Neural crest cell (in vitro differentiated cells): ENCODE data around the gene CYSTM1. TPM values are rescaled to one million over a fixed set of nuclear protein-coding genes. Genes with fewer than 3 reads are reported as not detected.

Experiments
- DNase-seq: peaks from one replicate; pipeline ENCODE4 v3.0.0; 2021; ENCODE audit warnings: low read depth, mixed read lengths, low spot score
- H3K27ac Mint-ChIP-seq: one replicate; pipeline ENCODE4 v1.8.0; 2021; ENCODE audit warnings: mild to moderate bottlenecking, mixed read lengths; ENCODE audit not compliant: unreplicated experiment
- H3K27me3 Mint-ChIP-seq: 2 replicates; pipeline ENCODE4 v1.8.0; 2021; ENCODE audit warnings: low read depth, mild to moderate bottlenecking, mixed read lengths
- H3K36me3 Mint-ChIP-seq: 2 replicates; pipeline ENCODE4 v1.8.0; 2021; ENCODE audit warnings: low read depth, mild to moderate bottlenecking, mixed read lengths
- H3K4me1 Mint-ChIP-seq: 2 replicates; pipeline ENCODE4 v1.8.0; 2021; ENCODE audit warnings: mixed read lengths
- H3K4me3 Mint-ChIP-seq: one replicate; pipeline ENCODE4 v1.8.0; 2021; ENCODE audit warnings: mild to moderate bottlenecking, mixed read lengths
- H3K9me3 Mint-ChIP-seq: 2 replicates; pipeline ENCODE4 v1.8.0; 2021; ENCODE audit warnings: mixed read lengths
- total RNA-seq: library from RNA; stranded (reverse); gene quantifications from 2 replicates; pipeline ENCODE4 v1.2.1, GENCODE V29; 2021
- TF ChIP-seq, protein P1 (sequence below): fragments of 200-600 bp; sonication (generic); conservative IDR thresholded peaks from 2 replicates; pipeline ENCODE4 v1.5.0; 2021; ENCODE audit warnings: antibody characterized with exemption, mild to moderate bottlenecking

CYSTM1 gene
- total RNA-seq, 1 donor from 2014 or later, result 19.8 TPM

- Mint-ChIP-seq H3K27ac (no peak overlapping the region), H3K9me3 (no peaks in the 10 kb centered on the region), H3K4me1 (peaks cover 4% of the 10 kb centered on the region), H3K4me3 (no peak overlapping the region), H3K27me3 (no peaks in the 10 kb centered on the region), H3K36me3 (no peaks in the 10 kb centered on the region)
- no peak for DNase-seq
- TF ChIP-seq, protein P1, sequence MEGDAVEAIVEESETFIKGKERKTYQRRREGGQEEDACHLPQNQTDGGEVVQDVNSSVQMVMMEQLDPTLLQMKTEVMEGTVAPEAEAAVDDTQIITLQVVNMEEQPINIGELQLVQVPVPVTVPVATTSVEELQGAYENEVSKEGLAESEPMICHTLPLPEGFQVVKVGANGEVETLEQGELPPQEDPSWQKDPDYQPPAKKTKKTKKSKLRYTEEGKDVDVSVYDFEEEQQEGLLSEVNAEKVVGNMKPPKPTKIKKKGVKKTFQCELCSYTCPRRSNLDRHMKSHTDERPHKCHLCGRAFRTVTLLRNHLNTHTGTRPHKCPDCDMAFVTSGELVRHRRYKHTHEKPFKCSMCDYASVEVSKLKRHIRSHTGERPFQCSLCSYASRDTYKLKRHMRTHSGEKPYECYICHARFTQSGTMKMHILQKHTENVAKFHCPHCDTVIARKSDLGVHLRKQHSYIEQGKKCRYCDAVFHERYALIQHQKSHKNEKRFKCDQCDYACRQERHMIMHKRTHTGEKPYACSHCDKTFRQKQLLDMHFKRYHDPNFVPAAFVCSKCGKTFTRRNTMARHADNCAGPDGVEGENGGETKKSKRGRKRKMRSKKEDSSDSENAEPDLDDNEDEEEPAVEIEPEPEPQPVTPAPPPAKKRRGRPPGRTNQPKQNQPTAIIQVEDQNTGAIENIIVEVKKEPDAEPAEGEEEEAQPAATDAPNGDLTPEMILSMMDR, result no peak
Measured at GRCh38 chr5:140181525-140181924, 6.5 kb downstream of the CYSTM1 start.

- no peaks in the 10 kb centered on the region for H3K9me3 Mint-ChIP-seq
- H3K27me3 Mint-ChIP-seq, result no peaks in the 10 kb centered on the region
- no peaks in the 10 kb centered on the region for H3K36me3 Mint-ChIP-seq
- DNase-seq, result no peak
- H3K27ac Mint-ChIP-seq, result no peak overlapping the region
- peaks cover 4% of the 10 kb centered on the region for H3K4me1 Mint-ChIP-seq
- no peak overlapping the region for H3K4me3 Mint-ChIP-seq
- TF ChIP-seq, protein P1, result no peak
Measured at GRCh38 chr5:140182075-140182711, 7.2 kb downstream of the CYSTM1 start.

DNA sequence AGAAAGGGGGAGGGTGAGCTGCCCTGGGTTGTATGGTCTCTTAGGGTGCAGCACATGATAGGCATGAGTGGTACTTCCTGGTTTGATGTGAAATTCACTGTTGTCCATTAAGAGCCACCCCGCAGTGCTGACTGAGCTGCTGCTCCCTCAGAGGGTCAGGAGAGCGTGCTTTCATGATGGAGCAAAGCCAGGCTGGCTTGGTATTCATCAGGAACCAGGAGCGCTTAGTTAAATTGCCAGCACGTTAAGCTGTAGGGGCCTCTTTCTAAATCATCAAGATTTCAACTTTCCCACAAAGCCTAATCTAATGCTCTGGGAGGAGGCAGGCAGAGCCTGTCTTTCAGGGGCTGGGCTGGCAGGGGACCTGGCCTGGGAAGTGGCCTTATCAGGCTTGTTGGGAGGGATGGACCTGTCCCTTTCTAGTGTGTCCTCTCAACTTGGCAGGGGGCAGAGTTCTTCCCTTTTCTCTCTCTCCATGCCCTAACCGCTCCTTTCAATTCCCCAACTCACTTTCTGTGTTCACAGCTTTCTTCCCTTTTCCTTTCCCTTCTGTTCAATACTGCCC, 7.9 kb downstream of the CYSTM1 start:
- Mint-ChIP-seq H3K36me3 (no peaks in the 10 kb centered on the region), H3K27me3 (no peaks in the 10 kb centered on the region), H3K4me1 (peaks cover 4% of the 10 kb centered on the region), H3K4me3 (no peak overlapping the region), H3K9me3 (no peaks in the 10 kb centered on the region), H3K27ac (no peak overlapping the region)
- TF ChIP-seq, protein P1, result no peak
- DNase-seq, result no peak

- H3K4me3 Mint-ChIP-seq, result no peak overlapping the region
- no peaks in the 10 kb centered on the region for H3K36me3 Mint-ChIP-seq
- peaks cover 9% of the 10 kb centered on the region for H3K4me1 Mint-ChIP-seq
- TF ChIP-seq, protein P1, result no peak
- H3K9me3 Mint-ChIP-seq, result no peaks in the 10 kb centered on the region
- no peak overlapping the region for H3K27ac Mint-ChIP-seq
- H3K27me3 Mint-ChIP-seq, result no peaks in the 10 kb centered on the region
- DNase-seq, result no peak
Measured at GRCh38 chr5:140185409-140185808, 10.4 kb downstream of the CYSTM1 start.

DNA sequence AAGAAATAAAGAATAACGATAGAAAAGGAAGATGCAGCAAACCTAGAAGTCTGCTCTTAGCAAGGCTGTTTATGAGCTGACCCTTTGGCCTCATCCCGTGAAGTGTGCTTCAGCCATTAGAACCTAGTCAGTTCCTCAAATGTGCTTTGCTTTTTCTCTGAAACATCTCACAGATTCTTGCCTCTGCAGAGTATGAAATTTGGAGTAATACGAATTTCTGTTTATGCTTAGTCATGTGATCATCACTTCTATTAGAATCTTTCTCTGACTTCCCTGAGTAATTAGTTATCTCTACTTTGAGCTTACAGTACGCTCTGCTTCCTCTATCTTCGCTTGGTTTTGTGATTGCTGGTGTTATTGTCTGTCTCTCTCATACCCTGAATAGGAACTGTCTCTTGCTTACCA, 11.3 kb downstream of the CYSTM1 start:
- peaks cover 17% of the 10 kb centered on the region for H3K4me1 Mint-ChIP-seq
- no peaks in the 10 kb centered on the region for H3K9me3 Mint-ChIP-seq
- no peaks in the 10 kb centered on the region for H3K36me3 Mint-ChIP-seq
- no peaks in the 10 kb centered on the region for H3K27me3 Mint-ChIP-seq
- TF ChIP-seq, protein P1, result no peak
- no peak overlapping the region for H3K27ac Mint-ChIP-seq
- H3K4me3 Mint-ChIP-seq, result no peak overlapping the region
- no peak for DNase-seq
